ENCODE data around the gene MYO7B.

Gene MYO7B

DNA sequence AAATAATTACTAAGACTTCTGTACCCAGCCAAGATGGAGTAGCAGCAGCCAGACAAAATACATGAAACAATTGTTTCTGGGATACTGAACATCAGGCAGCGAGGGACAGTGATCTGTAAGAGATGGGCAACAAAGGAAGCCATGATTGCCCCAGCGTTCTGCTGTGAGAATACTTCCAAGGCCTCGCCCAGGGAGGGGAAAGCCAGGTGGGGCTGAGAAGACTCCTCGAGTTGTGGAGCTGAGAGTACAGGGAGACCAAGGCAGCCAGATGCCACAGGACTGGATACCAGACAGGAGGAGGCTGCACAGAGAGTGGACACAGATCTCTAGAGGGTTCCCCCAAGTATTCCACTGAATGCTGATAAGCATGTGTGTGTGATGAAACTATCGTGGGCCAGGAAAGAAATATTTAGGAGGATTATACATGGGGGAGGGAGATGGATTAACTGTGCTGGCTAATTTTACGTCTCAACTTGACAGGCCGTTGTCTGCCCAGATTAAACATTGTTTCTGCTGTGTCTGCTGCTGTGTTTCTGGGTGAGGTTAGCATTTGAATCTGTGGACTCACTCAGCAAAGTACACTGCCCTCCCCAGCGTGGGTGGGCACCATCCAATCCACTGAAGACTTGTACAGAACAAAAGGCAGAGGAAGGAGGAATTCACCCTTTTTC lies 150.1 kb downstream of the MYO7B start:
- DNase-seq, result no peak

Data from bone marrow (tissue), 2 donors.